ENCODE measurements around the gene UBASH3B. TPM values are rescaled to one million over a fixed set of nuclear protein-coding genes. Genes with fewer than 3 reads are reported as not detected.

The UBASH3B gene
- total RNA-seq, 4 donors from 2014 or later: 4.2 to 41.2 (median 24.4) TPM

DNA sequence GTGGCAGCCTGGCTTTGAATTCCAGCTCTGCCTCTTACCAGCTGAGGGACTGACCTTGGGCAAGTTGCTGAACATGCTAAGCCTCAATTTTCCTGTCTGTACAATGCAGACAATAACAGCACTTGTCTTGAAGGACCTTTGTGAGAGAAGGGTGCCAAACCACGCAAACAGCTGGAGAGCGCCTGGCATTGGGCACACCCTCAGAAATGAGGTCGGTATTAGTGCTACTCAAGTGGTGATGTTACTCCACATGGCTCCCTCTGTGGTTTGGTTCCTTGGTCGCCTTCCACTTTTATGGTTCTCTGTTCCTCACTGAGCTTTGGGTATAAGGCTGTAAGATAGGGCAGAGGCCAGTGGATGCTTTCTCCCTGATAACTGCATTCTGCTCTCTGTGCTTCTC lies 8.2 kb downstream of the UBASH3B start:
- WGBS: 53% methylated on average over 4 of the region's 4 CpGs
- Histone ChIP-seq H3K4me3 (no peak overlapping the region), H3K9me3 (no peaks in the 10 kb centered on the region), H3K4me1 (no peaks in the 10 kb centered on the region), H3K27ac (no peak overlapping the region), H3K36me3 (no peaks in the 10 kb centered on the region), H3K27me3 (no peaks in the 10 kb centered on the region)
- no peak for DNase-seq (ENCODE audit: low spot score in 2 of 2)
- TF ChIP-seq EP300 (IDR thresholded peaks at IDR 0.05) (no peak), POLR2A (IDR thresholded peaks at IDR 0.05) (no peak), POLR2AphosphoS5 (IDR thresholded peaks at IDR 0.05) (no peak)
- TF ChIP-seq, protein P1, sequence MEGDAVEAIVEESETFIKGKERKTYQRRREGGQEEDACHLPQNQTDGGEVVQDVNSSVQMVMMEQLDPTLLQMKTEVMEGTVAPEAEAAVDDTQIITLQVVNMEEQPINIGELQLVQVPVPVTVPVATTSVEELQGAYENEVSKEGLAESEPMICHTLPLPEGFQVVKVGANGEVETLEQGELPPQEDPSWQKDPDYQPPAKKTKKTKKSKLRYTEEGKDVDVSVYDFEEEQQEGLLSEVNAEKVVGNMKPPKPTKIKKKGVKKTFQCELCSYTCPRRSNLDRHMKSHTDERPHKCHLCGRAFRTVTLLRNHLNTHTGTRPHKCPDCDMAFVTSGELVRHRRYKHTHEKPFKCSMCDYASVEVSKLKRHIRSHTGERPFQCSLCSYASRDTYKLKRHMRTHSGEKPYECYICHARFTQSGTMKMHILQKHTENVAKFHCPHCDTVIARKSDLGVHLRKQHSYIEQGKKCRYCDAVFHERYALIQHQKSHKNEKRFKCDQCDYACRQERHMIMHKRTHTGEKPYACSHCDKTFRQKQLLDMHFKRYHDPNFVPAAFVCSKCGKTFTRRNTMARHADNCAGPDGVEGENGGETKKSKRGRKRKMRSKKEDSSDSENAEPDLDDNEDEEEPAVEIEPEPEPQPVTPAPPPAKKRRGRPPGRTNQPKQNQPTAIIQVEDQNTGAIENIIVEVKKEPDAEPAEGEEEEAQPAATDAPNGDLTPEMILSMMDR (IDR thresholded peaks at IDR 0.05): no peak

DNA sequence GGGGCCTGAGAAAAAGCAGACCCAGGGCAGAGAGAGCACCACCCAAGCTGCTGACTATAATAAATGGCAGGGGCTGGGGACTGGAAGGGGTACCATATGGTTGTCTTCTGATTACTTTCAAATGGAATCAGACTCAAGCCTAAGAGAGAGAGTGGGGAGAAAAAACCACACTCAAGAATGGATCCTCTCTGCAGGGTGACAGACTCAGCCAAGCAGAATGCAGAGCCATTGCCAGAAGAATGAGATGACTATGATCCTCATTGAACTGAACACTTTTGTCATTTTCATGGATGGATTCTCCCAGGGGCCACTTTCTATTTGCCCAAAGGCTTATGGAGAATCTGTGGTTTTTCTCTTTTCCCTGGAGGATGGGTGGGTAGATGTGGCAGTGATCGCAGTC lies 8.7 kb downstream of the UBASH3B start:
- Histone ChIP-seq H3K36me3 (no peaks in the 10 kb centered on the region), H3K27ac (no peak overlapping the region), H3K4me3 (no peak overlapping the region), H3K27me3 (no peaks in the 10 kb centered on the region), H3K9me3 (no peaks in the 10 kb centered on the region), H3K4me1 (no peaks in the 10 kb centered on the region)
- TF ChIP-seq POLR2AphosphoS5 (IDR thresholded peaks at IDR 0.05) (no peak), EP300 (IDR thresholded peaks at IDR 0.05) (no peak), POLR2A (IDR thresholded peaks at IDR 0.05) (no peak)
- TF ChIP-seq, protein P1 (IDR thresholded peaks at IDR 0.05): no peak
- no peak for DNase-seq (ENCODE audit: low spot score in 2 of 2)
- WGBS: 92% methylated on average over 1 of the region's 1 CpG

DNA sequence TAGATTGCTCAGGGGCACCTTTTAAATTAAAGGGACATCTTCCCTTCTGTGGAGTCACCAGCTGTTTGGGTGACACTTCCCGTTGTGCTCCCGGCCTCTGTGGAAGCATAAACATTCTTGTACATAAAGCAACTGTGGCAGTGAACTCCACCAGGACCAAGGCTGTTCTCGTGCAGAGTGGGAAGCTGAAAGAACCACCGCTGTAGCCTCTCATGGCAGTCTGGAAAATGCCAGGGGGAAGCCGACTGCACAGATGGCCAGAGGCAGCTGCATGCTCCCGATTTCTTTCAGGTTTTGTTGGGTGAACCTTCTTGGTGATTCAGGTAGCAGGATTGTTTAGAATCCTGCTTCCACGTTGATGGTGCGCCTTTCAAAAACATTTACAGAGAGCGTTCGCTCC lies 10.3 kb downstream of the UBASH3B start:
- DNase-seq (ENCODE audit: low spot score in 2 of 2): no peak
- H3K27me3 ChIP-seq: no peaks in the 10 kb centered on the region
- H3K4me1 ChIP-seq: no peaks in the 10 kb centered on the region
- 75% methylated on average over 10 of the region's 10 CpGs for WGBS
- H3K27ac ChIP-seq: no peak overlapping the region
- no peaks in the 10 kb centered on the region for H3K9me3 ChIP-seq
- H3K36me3 ChIP-seq: no peaks in the 10 kb centered on the region
- no peak for TF ChIP-seq EP300 (IDR thresholded peaks at IDR 0.05)
- TF ChIP-seq POLR2A (IDR thresholded peaks at IDR 0.05): no peak
- TF ChIP-seq, protein P1 (IDR thresholded peaks at IDR 0.05): no peak
- TF ChIP-seq POLR2AphosphoS5 (IDR thresholded peaks at IDR 0.05): no peak
- no peak overlapping the region for H3K4me3 ChIP-seq

DNA sequence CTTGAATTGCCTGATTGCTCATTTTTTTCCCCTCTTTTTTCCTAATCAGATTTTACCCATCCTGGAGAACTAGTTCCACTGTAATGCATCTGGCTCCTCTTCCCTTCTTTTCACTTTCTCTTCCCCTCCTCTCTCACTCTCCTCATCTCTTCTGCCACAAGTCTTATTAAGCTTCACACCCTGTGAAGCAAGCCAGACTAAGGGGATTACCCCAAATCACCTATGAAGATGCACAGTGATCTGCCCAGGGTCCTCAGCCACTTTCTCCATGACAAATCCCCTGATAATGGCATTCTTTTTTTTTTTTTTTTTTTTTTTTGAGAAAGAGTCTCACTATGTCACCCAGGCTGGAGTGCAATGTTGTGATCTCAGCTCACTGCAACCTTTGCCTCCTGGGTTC lies 11.2 kb downstream of the UBASH3B start:
- Histone ChIP-seq H3K27me3 (no peaks in the 10 kb centered on the region), H3K9me3 (no peaks in the 10 kb centered on the region), H3K4me1 (no peaks in the 10 kb centered on the region), H3K4me3 (no peak overlapping the region), H3K27ac (no peak overlapping the region), H3K36me3 (no peaks in the 10 kb centered on the region)
- TF ChIP-seq EP300 (IDR thresholded peaks at IDR 0.05) (no peak), POLR2AphosphoS5 (IDR thresholded peaks at IDR 0.05) (no peak), POLR2A (IDR thresholded peaks at IDR 0.05) (no peak)
- TF ChIP-seq, protein P1 (IDR thresholded peaks at IDR 0.05): no peak
- no peak for DNase-seq (ENCODE audit: low spot score in 2 of 2)

DNA sequence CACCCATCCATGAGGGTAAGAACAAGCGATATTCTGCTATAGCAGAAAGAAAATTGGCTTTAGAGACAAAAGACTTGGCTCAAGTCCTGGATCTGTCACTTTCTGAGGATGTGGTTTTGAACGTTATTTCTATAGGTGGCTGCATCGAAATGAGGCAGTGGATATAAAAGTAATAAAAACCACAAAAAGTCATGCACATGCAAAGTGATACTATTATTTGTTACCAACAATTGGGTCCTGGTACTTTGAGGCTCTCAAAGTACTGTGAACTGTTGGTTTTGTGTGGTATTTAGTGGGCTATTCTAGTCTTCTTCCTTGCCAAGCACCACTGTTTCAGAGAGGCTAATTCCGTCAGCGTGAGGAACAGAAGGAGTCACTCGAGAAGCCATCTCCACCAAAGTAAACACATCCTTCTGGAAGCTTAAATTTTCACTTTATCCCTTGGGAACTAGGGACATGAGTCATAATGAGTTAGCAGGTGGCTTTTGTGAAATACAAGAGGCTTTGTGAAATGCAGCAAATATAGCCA lies 13.1 kb downstream of the UBASH3B start:
- WGBS: 68% methylated on average over 6 of the region's 6 CpGs
- no peaks in the 10 kb centered on the region for H3K4me1 ChIP-seq
- H3K27ac ChIP-seq: no peak overlapping the region
- no peak for DNase-seq (ENCODE audit: low spot score in 2 of 2)
- no peak overlapping the region for H3K4me3 ChIP-seq
- no peaks in the 10 kb centered on the region for H3K9me3 ChIP-seq
- no peaks in the 10 kb centered on the region for H3K36me3 ChIP-seq
- TF ChIP-seq, protein P1 (IDR thresholded peaks at IDR 0.05): no peak
- no peak for TF ChIP-seq POLR2AphosphoS5 (IDR thresholded peaks at IDR 0.05)
- TF ChIP-seq POLR2A (IDR thresholded peaks at IDR 0.05): no peak
- TF ChIP-seq EP300 (IDR thresholded peaks at IDR 0.05): no peak
- no peaks in the 10 kb centered on the region for H3K27me3 ChIP-seq

Data from suprapubic skin (tissue), 4 donors.